HG03135 (cell line): Measurements from ENCODE around the gene CD276.
"Not testable (repeated sequence)": the region's sequence is repeated elsewhere in the genome, so short reads cannot be mapped to it uniquely, and the experiment has no call there.

ENCODE experiments used
- ATAC-seq: cut with Tn5 transposase; IDR thresholded peaks from one replicate; pipeline ENCODE4 v1.9.1; 2021; ENCODE audit warnings: mild to moderate bottlenecking, moderate library complexity; ENCODE audit not compliant: unreplicated experiment

The CD276 gene

DNA sequence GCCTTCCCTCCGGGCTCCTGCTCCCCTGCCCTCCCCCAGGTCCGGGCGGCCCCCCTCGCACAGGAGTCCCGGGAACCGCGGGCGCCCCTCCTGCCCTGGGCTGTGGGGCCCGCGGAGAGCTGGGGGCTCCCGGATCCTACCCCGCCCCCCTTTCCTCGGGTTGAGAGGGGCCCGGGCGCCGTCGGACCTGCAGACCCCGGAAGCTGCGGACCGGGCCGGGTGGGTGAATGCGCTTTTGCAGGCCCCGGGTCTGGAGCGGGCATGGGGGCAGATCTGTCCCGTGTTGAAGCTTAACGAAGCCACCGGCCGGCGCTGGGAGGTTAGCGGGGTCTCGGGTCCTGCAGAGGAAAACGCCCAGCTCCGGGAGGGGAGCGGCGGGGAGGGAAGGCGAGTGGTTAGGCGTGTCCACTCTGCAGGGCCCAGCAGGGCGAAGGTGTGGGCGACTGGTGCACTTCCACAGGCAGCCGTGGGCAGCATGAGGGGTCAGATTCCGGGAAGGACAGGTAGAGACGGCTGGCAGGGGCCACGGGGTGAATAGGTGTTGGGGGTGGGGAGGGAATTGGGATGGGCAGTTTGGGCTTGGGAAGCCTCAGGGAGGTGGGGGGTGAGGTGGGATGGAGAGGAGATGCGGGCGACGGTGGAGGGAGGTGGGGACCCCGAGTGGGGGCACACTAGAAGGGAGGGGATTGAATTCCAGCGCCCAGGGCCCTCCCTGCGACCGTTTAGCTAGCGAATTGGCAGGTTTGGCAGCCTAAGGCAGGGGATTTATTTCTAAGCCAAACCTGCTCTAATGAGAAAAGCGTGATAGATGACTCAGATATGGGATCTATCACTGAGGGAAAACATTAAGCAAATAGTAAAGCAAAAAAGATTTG, 635 bp downstream of the CD276 start:
- ATAC-seq: no peak

DNA sequence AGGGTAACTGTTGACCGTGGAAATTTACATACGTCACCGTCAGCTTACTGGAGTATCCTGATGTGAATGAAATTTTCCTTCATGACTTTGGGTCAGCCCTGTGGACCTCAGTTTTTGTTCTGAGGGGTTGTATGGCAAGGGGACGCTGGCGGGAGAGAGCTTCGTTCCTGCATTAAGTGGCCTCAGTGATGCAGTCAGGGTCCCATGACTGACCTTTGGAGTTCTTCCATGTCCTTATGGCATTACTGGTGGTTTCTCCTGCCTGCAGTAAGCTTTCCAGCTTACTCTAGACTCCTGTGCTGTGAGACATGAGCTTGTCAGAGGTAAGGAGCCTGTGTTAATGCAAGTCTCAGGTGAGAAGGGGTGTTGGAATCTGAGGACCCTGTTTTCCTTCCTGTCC, 1.8 kb downstream of the CD276 start:
- no peak for ATAC-seq

DNA sequence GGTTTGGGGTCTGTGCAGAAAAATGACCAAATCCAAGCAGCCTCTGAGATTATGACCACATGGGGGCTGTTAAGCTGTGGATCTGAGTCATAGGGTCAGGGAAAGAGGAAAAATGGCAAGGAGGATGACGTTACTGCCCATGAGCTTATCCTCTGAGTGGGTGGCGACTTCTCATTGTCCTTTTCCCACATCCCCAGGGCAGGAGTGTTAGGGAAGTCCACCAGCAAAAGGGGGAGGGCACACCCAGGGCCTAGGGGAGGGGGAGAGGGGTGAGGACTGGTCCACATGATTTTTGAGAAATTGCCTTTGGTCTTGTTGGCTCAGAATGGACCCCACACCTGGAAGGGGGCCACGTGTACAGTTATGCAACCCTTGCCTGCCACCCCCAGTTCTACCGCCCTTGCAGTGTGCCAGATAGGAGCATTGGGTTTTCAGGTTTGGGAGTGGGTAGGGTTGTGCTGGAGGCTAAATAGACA, 2.6 kb downstream of the CD276 start:
- ATAC-seq: no peak

DNA sequence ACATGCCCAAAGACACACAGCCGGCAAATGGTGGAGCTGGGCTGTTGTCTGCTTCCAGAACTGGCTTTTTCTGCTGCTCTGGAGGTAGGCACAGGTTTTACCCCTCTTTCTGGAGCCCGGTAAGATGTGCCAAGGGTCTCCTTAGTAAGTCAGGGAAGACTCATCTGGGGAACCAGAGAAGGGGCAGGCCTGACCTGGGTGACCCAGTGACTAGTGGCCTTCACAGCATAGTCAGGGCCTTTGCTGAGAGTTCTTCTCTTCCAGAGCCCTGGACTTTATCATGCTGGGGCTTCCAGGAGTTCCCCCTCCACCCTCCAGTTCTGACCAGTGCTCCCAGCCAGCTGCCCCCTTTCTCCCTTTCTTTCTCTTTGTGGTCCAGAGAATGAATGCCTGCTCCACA, 3.2 kb downstream of the CD276 start:
- no peak for ATAC-seq

DNA sequence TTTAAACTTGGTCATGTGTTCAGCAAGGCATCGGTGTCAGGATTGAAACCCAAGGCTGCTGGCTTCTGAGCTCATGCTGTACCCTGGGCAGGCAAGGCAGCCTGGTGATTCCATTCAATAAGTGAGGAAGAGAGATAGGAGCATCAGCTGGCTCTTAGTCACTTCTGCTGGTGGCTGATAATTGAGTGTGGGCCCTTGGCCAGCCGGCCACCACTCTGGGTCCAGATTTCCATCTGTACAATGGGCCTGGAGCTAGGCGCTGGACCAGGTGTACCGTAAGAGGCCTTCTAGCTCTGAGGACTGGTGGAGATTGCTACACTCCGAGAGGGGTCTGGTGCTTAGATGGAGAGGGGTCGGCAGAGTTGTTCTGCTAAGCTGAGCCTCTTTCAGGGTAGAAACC, 4.3 kb downstream of the CD276 start:
- no peak for ATAC-seq

DNA sequence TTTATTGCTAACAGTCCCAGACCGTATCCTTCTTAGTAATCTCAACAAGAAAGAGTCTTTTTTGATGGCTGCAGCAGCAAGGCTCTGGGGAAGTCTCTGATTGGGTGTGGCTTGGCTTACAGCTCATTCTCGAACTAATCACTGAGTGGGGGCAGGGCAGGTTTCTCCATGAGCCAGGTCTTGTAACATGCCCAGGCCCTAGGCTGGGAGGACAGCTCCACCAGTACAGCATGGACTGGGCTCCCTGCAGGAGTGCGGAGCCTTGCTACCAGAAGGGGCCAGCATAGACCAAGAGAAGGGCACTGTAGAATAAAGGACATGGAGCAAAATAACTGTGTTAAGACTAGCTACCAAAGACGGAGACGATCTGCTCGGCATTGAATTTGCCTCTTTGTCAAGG, 7.2 kb downstream of the CD276 start:
- no peak for ATAC-seq

DNA sequence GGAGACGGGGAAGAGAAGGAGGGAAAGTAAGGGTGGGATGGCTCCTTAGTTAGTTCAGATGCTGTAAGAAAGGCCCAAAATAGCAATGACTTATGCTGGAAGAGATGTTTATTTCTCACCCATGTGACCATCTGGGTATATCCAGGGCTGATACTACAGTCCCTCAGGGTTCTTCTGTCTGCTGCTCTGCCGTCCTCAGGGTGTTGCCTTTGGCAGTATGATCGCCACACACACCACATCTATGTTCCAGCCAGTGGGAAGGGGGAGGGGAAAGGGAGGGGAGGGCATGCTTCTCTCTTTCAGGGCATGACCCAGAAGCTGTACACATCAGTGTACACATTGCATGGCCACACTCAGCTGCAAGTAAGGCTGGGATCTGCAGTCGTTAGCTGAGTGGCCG, 10.2 kb downstream of the CD276 start:
- ATAC-seq: no peak

DNA sequence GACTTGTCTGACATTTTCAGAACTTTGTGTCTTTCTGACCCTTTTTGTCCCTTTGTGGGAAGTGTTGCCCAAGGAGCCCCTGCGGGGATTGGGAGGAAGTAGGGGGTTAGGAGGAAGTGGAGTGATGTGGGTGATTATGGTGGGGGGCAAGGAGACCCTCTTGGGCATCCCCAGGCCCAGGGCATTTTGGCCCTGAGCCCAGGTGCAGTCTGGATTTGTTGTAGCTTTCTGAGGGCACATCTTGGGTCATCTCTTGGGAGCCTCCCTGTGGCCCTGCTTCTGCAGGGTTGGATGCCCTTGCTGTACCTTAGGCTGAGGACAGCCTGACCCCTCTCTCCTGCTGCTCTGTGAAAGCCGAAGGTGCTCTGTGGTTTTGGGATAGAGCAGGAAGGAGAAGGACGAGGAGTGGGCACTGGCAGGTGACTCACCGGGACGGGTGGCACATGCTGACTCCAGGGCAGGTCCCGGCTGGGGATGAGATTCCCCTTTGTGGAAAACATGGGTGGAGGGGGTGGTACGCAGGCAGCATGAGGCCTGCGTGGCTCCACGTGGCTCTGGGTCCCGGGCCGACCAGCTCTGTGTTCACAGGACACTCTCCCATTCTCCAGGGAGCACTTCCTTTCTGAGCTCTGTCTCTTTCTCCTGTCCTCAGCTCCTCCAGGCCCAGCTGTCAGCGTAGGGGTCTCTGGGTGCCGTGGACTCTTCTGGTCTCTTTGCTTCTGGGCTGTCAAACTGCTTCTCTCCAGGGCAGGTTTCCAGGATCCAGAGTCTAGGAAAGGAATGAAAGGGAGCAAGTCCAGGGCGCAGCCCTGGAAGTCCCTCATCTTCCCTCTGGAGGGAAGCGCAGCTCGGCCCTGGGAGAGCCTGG, 11.8 kb downstream of the CD276 start:
- no peak for ATAC-seq

DNA sequence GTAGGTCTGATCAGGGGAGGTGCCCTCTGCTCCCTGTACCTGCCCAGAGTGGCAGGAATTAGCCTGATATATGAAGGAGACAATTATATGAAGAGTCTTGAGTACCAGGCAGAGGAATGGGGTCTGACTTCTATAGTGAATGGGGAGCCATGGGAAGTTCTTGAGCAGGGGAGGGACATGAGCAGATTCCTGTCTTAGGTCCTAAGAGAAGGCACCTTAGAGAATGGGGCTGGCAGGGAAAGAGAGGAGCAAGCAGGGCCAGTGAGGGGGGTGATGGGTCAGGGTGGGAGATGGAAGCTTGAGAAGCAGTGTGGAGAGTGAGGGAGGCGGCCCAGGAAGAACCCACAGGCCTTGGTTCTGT, 12.4 kb downstream of the CD276 start:
- ATAC-seq: no peak

DNA sequence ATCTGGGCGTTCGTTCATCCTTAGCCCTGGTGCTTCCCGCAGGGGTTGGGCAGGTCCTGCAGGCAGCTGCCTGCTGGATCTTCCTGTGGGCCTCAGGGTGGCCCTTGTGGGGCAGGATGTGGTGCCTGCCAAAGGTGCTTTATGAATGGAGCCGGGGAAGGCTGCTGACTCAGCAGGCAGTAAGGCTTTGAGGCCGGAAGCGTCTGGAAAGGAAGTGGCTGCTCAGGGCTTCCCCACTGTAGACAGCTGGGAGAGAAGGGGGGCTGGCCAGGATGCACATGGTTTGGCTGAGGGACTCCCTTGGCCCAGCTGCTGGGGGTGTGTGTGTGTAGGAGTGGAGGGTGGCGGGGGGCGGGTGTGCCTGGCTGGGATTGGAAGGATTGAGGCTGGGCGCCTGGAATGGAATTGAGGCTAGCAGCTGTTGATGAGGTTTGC, 12.9 kb downstream of the CD276 start:
- ATAC-seq: peak; percentile 65

DNA sequence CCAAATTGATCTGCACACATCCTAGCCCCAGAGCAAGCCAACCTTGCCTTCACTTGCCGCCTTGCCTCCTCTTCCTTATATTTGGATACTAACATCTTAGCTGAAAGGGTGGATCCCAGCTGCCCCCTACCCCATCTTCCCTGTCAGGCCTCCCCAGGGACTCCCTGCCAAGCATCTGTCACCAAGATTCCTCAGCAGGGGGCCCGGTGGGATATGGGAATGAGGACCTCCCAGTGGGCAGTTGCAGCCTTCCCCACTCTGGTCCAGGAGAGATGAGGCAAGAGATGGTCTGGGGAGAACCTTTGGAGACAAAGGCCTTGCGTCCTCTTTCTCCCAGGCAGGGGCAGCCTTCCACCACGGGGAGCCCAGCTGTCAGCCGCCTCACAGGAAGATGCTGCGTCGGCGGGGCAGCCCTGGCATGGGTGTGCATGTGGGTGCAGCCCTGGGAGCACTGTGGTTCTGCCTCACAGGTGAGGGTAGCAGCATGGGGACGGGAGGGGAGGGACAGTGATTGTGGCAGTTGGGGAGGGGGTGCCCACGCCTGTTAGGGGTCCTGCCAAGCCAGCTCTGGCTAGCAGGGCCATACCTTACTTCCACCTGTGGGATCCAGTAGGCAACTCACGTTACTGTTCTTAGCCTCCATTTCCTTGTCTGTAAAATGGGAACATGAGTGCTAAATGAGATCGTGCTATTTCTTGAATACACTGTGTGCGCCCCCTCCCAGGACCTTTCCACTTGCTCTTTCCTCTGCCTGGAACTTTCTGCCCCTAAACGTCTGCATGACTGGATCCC, 15.3 kb downstream of the CD276 start:
- ATAC-seq: no peak

DNA sequence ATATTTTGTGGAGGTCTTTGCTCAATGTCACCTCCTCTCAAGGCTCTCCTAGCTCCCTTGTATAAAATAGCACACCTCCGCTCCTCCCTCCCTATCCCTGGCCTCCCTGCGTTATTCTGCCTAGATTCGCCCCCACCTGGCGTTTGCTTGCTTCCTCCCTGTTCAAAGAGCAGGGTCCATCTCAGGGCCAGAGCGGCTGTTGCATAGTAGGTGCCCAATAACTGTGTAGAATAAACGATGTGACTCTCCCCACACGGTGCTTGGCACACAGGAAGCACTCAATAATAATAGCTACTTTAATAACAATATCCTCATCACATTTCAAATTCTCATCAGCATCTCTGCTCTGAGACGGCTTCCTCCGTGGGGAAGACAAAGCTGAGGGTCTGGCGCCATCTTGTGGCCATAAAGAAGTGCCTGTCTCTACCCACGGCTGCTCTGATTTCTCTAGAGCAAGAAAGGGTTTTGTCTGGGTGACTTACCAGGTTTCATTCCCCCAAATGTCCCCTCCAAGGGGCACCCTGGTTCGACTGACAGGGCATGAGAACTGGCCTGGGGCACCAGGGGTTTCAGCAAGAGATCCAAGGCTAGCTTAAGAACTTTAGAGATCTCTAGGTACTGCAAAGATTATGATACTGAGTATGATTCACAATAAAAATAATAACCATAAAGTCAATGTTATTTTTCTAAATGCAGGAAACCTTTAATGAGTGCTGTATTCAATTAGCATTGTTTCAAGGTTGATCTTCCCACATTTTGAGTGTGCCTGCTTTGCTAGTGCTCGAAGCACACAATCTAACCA, 16.1 kb downstream of the CD276 start:
- no peak for ATAC-seq

DNA sequence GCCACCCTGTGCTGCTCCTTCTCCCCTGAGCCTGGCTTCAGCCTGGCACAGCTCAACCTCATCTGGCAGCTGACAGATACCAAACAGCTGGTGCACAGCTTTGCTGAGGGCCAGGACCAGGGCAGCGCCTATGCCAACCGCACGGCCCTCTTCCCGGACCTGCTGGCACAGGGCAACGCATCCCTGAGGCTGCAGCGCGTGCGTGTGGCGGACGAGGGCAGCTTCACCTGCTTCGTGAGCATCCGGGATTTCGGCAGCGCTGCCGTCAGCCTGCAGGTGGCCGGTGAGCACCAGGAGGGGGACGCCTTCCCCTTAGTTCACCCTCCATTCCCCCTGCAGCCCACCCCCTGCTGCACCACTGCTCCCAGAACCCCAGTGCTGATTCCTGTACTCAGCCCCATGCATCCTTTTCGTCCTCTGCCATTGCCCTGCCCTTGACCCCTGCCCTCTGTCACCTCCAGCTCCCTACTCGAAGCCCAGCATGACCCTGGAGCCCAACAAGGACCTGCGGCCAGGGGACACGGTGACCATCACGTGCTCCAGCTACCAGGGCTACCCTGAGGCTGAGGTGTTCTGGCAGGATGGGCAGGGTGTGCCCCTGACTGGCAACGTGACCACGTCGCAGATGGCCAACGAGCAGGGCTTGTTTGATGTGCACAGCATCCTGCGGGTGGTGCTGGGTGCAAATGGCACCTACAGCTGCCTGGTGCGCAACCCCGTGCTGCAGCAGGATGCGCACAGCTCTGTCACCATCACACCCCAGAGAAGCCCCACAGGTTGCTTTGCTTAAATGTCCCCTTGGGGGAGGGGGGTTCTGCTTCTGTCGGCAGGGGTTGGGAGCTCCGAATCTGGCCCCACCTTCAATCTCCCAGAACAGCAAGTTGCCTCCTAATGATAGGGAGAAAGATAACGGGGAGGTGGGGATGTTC, 18.4 kb downstream of the CD276 start:
- ATAC-seq: not testable (repeated sequence)

DNA sequence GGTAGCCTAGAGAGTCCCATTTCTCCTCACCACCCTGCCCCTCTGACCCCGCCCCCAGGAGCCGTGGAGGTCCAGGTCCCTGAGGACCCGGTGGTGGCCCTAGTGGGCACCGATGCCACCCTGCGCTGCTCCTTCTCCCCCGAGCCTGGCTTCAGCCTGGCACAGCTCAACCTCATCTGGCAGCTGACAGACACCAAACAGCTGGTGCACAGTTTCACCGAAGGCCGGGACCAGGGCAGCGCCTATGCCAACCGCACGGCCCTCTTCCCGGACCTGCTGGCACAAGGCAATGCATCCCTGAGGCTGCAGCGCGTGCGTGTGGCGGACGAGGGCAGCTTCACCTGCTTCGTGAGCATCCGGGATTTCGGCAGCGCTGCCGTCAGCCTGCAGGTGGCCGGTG, 19.4 kb downstream of the CD276 start:
- not testable (repeated sequence) for ATAC-seq

DNA sequence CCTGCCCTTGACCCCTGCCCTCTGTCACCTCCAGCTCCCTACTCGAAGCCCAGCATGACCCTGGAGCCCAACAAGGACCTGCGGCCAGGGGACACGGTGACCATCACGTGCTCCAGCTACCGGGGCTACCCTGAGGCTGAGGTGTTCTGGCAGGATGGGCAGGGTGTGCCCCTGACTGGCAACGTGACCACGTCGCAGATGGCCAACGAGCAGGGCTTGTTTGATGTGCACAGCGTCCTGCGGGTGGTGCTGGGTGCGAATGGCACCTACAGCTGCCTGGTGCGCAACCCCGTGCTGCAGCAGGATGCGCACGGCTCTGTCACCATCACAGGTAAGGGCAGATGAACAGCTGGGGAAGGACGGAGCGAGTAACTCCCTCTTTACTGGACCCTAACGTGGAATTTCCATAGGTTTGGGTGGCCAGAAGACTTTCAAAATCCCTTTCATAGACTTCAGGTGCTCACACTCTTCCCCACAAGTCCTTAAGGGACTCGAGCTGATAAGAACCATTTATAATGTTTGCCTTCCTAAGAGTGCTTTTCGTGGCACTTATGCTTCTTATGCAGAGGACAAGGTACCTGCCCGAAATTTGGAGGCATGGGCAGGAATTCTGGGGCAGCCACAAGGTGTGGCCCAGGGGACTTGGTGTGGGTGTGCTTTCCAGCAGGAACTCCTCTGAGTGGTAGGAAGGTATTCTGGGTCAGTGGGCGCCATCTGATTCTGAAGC, 20.1 kb downstream of the CD276 start:
- not testable (repeated sequence) for ATAC-seq

DNA sequence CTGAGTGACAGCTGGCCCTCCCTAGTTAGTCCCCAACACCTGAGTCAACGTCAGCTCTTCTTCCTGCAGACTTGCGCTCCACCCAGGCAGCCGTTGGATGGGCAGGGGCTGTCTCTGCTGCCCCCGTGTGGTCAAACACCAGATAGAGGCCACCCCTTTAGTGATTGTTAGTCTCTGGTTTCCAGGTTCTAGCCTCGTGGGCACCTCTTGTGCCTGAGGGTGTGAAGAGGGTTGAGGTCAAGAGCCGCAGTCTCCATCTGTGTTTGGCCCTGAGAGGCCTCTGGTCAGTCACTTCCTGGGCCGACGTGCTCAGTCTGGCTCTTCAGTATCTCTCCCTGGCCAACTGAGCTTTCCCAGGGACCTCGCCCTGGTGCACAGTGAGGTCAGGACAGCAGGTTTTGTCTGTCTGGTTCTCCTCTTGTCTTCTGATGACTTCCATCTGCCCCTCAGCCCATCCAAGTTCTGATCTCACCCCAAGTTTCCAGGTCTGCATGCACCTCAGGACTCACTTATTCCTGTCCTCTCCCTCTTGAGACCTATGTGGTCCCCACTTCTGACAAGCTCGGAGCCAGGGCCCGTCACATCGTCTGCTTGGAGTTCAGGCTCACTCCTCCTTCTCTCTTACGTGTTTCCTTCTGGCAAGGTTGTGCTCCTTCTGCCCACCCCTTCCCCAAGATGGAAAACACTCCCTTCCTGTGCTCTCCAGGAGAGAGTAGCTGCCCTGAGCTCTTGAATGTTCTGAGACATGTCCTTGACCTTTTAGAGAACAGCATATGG, 20.9 kb downstream of the CD276 start:
- ATAC-seq: no peak

DNA sequence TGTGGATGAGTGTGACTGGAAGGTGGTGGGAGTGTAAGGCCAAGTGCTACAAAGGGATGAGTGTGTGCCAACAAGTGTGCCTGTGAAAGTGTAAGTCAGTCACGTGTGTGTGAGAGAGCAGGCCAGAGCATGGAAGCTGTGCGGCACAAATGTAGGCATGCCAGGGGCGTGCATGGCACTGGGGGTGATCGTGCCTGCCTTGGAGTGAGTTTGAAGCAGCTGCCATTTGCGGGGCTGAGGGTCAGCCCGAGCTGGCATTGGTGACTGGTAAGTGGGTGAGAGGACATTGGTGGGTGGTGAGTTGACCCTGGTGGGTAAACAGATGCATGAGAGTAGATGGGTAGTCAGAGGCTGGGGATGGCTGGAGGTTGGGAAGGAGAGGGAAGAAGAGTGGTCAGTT, 24.5 kb downstream of the CD276 start:
- ATAC-seq: no peak

DNA sequence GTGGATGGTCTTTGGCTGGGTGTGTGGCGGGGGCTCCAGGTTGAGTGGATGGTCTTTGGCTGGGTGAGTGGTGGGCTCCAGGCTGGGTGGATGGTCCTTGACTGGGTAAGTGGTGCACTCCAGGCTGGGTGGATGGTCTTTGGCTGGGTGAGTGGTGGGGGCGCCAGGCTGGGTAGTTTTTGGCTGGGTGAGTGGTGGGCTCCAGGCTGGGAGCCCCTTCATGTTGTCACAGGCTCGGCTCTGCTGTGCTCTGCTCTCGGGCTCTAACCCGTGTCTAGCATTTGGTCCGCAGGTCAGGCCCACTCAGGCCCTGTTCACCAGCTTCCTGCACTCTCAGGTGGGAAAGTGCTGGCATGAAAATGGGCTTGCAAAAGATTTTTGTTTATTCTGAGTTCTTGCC, 25.1 kb downstream of the CD276 start:
- no peak for ATAC-seq
